Sigmoid colon (tissue), 7 donors: ENCODE results near the gene RNF13. TPM values are rescaled to one million over a fixed set of nuclear protein-coding genes. Genes with fewer than 3 reads are reported as not detected.

Source experiments
- DNase-seq: peaks from one replicate; pipeline ENCODE4 v3.0.0-alpha.2; 2019
- H3K27ac ChIP-seq, 4 donors: fragments of 200-600 bp; sonication (generic); one replicate each; pipeline ENCODE4 v1.5.1; 2016 to 2019; ENCODE audit warnings: mild to moderate bottlenecking in 1 of 4
- H3K27me3 ChIP-seq, 3 donors: fragments of 200-600 bp; sonication (generic); one replicate each; pipeline ENCODE4 v1.5.1; 2019; ENCODE audit warnings: mild to moderate bottlenecking in 1 of 3
- H3K36me3 ChIP-seq, 4 donors: fragments of 200-600 bp; sonication (generic); one replicate each; pipeline ENCODE4 v1.5.1; 2016 to 2019
- H3K4me1 ChIP-seq, 4 donors: fragments of 200-600 bp; sonication (generic); one replicate each; pipeline ENCODE4 v1.5.1; 2017 to 2019
- H3K4me3 ChIP-seq, 4 donors: fragments of 200-600 bp; sonication (generic); one replicate each; pipeline ENCODE4 v1.5.1; 2017 to 2019; ENCODE audit warnings: mild to moderate bottlenecking in 2 of 4, moderate library complexity in 1 of 4
- H3K9me3 ChIP-seq, 4 donors: fragments of 200-600 bp in 3 of 4; sonication (generic) in 3 of 4; one replicate each; pipeline versions ENCODE4 v1.5.1 to v1.6.1; 2013 to 2019
- CTCF ChIP-seq, 4 experiments: fragments of 450-650 bp in 3 of 4; fragments of 200-600 bp in 1 of 4; IDR thresholded peaks; one replicate each; pipeline ENCODE4 v1.5.1; 2016 to 2019; ENCODE audit warnings: antibody characterized with exemption in 4 of 4, mild to moderate bottlenecking in 3 of 4, moderate library complexity in 2 of 4
- EP300 ChIP-seq, 4 donors: sonication (generic); formaldehyde crosslinking; IDR thresholded peaks; one replicate each; pipeline ENCODE4 v1.6.1; 2017; ENCODE audit warnings: antibody characterized with exemption in 4 of 4
- POLR2A ChIP-seq, 2 donors: fragments of 450-650 bp; IDR thresholded peaks; one replicate each; pipeline ENCODE4 v1.6.1; 2016; ENCODE audit warnings: antibody characterized with exemption in 2 of 2, mild to moderate bottlenecking in 2 of 2, moderate library complexity in 2 of 2
- POLR2AphosphoS5 ChIP-seq, 4 donors: sonication (generic); formaldehyde crosslinking; IDR thresholded peaks; one replicate each; pipeline ENCODE4 v1.6.1; 2017; ENCODE audit warnings: antibody characterized with exemption in 4 of 4
- WGBS, 2 donors: extraction: QIAGEN DNeasy Blood & Tissue Kit; methylation state at CpG; one replicate each; pipeline ENCODE4 v1.1.7; 2013; 5-methylcytosine and 5-hydroxymethylcytosine counted together
- intact Hi-C: fragments of 100-400 bp; cut with DNase I; formaldehyde crosslinking; loops from one replicate; pipeline ENCODE4 v1.15.1; 2023
- polyA plus RNA-seq, 3 donors: library from polyadenylated mRNA; stranded (reverse); fragments of 200-250 nt; gene quantifications; one replicate each; pipeline ENCODE4 v1.2.3, GENCODE V29; 2013
- total RNA-seq, 4 donors: library from RNA; depleted of rRNA; stranded (reverse); fragments of >200 nt; gene quantifications; one replicate each; pipeline ENCODE4 v1.1.0, GENCODE V29; 2016
- donor health status: healthy with polysubstance abuse.
- donor health status: Bipolar disorder and iron deficiency.
- donor health status: healthy.

Gene RNF13
- total and polyA plus RNA-seq, 7 donors = 15.6 to 110 (median 78.3) TPM

DNA sequence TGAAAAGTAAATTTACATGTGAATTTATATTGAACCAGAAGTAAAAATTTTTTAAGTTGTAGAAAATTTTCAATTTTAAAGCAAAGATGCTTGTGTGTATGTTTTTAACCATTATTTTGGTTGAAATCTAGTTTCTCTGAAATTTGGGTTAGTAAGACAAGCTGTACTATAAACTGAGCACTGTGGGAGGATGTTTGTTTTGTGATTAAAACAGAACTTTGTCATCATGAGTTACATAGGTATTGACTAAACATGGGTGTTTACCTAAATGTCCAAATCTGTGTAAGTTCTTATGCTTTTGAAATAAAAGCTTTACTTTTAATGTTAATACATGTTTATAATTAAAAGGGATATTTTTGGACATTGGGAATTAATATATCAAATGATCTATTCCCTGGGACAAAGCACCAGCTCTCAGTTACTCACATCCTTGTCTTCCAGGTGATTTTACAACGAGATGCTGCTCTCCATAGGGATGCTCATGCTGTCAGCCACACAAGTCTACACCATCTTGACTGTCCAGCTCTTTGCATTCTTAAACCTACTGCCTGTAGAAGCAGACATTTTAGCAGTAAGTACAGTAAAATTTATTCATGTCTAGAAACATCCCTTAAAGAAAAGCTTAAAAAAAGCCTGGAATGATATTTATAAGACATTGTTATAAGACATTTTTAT, 32.7 kb downstream of the RNF13 start:
- H3K27ac ChIP-seq = no peak overlapping the region
- no peaks in the 10 kb centered on the region for H3K9me3 ChIP-seq
- TF ChIP-seq EP300 (IDR thresholded peaks at IDR 0.05) (no peak), POLR2A (IDR thresholded peaks at IDR 0.05) (no peak), POLR2AphosphoS5 (IDR thresholded peaks at IDR 0.05) (no peak), CTCF (IDR thresholded peaks at IDR 0.05) (no peak)
- 89 to 93% methylated on average over 1 of the region's 1 CpG for WGBS, 2 donors
- no peak for DNase-seq
- intact Hi-C loops = no loop called here
- H3K27me3 ChIP-seq = no peaks in the 10 kb centered on the region
- H3K4me3 ChIP-seq = no peak overlapping the region
- peaks cover 0 to 26% (median 3%) of the 10 kb centered on the region in 4 donors for H3K36me3 ChIP-seq
- peaks cover 0 to 25% (median 7%) of the 10 kb centered on the region in 4 donors for H3K4me1 ChIP-seq

- 74 to 87% methylated on average over 1 of the region's 1 CpG for WGBS, 2 donors
- TF ChIP-seq POLR2AphosphoS5 (IDR thresholded peaks at IDR 0.05) (no peak), CTCF (IDR thresholded peaks at IDR 0.05) (no peak), EP300 (IDR thresholded peaks at IDR 0.05) (no peak)
- Histone ChIP-seq H3K36me3 (peaks cover 0 to 32% (median 3%) of the 10 kb centered on the region in 4 donors), H3K27ac (no peak overlapping the region), H3K27me3 (no peaks in the 10 kb centered on the region), H3K9me3 (no peaks in the 10 kb centered on the region), H3K4me3 (no peak overlapping the region), H3K4me1 (peaks cover 0 to 26% (median 7%) of the 10 kb centered on the region in 4 donors)
- intact Hi-C loops = no loop called here
- no peak for DNase-seq
Measured at GRCh38 chr3:149848238-149848637, 35.2 kb downstream of the RNF13 start.

GRCh38 chr3:149848688-149849087, 35.7 kb downstream of the RNF13 start:
- Histone ChIP-seq H3K4me1 (peaks cover 0 to 22% (median 3%) of the 10 kb centered on the region in 4 donors), H3K27ac (no peak overlapping the region), H3K4me3 (no peak overlapping the region), H3K9me3 (no peaks in the 10 kb centered on the region), H3K36me3 (peaks cover 0 to 36% (median 3%) of the 10 kb centered on the region in 4 donors), H3K27me3 (no peaks in the 10 kb centered on the region)
- intact Hi-C loops = no loop called here
- no peak for TF ChIP-seq POLR2A (IDR thresholded peaks at IDR 0.05)
- 78 to 82% methylated on average over 1 of the region's 1 CpG for WGBS, 2 donors
- DNase-seq = no peak

DNA sequence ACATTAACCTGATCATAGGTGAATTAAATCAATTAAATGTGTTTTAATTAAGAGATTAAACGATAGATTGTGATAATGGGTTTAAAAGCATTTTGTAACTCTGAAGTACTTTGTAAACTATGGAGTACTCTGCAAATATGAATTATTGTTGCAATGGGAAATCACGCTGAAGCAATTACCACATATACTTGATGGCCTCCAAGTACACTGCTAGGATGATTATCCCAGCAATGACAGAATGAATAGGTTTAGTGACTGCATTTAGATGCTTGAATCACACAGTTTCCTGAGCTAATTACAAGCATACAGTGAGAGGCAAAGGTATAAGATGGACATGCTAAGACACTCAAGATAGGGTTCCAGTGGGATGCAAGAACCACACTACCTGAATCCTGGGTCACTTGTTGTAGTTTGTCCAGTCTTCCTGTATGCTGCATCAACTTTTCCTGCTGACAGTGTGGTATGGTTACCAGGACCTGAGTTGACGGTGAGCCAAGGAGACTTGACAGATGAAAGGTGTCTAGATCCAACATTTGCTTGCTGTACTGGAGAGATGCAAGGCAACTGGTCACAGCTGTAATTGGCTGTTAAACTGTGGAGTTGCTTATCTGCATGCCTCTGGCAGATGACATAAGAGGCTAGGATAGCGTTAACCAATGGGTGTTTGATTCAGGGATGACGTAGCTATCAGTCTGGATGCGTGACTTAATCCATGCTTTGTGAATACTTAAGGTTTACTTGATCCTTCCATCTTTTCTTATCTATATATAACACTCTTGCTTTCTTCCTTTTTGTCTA, 38.0 kb downstream of the RNF13 start:
- 96 to 97% methylated on average over 6 of the region's 6 CpGs for WGBS, 2 donors
- intact Hi-C loops = no loop called here
- H3K36me3 ChIP-seq = peaks cover 0 to 55% (median 9%) of the 10 kb centered on the region in 4 donors

More for the DNA sequence above, 38.0 kb downstream of the RNF13 start:
- no peak overlapping the region for H3K27ac ChIP-seq
- no peaks in the 10 kb centered on the region for H3K27me3 ChIP-seq
- H3K4me3 ChIP-seq = no peak overlapping the region
- TF ChIP-seq POLR2AphosphoS5 (IDR thresholded peaks at IDR 0.05) (no peak), EP300 (IDR thresholded peaks at IDR 0.05) (no peak), POLR2A (IDR thresholded peaks at IDR 0.05) (no peak), CTCF (IDR thresholded peaks at IDR 0.05) (no peak)
- DNase-seq = no peak
- no peaks in the 10 kb centered on the region for H3K9me3 ChIP-seq
- H3K4me1 ChIP-seq = peaks cover 0 to 10% (median 0%) of the 10 kb centered on the region in 4 donors
